Adrenal gland (tissue), 12 donors: ENCODE data around the gene PTPN14. TPM values are rescaled to one million over a fixed set of nuclear protein-coding genes. Genes with fewer than 3 reads are reported as not detected.
A peak's percentile ranks its signal among the peaks of the same experiment; 100 is the strongest.

Experiments used
- DNase-seq, 7 donors: peaks; one replicate each; pipeline ENCODE4 v3.0.0-alpha.2; 2019 to 2020
- H3K27ac ChIP-seq, 5 donors: fragments of 200-600 bp; sonication (generic) in 4 of 5; 1 replicate in 3 of 5; 2 replicates in 2 of 5; pipeline versions ENCODE4 v1.5.1 to v1.8.0; 2016 to 2020; ENCODE audit warnings: mild to moderate bottlenecking in 1 of 5
- H3K27me3 ChIP-seq: fragments of 200-600 bp; 2 replicates; pipeline ENCODE4 v1.8.0; 2021
- H3K36me3 ChIP-seq, 2 donors: fragments of 200-600 bp; replicated peaks in 1 of 2; 1 replicate in 1 of 2; 2 replicates in 1 of 2; pipeline versions ENCODE4 v1.5.1 to v1.8.0; 2018 to 2022
- H3K4me1 ChIP-seq, 2 donors: fragments of 200-600 bp; replicated peaks in 1 of 2; 1 replicate in 1 of 2; 2 replicates in 1 of 2; pipeline versions ENCODE4 v1.5.1 to v1.8.0; 2018 to 2021
- H3K4me3 ChIP-seq, 4 donors: fragments of 200-600 bp; sonication (generic) in 3 of 4; one replicate each; pipeline ENCODE4 v1.5.1; 2016 to 2018
- H3K9me3 ChIP-seq, 3 donors: fragments of 200-600 bp; sonication (generic) in 1 of 3; replicated peaks in 1 of 3; 1 replicate in 2 of 3; 2 replicates in 1 of 3; pipeline versions ENCODE4 v1.5.1 to v1.8.0; 2016 to 2021
- CTCF ChIP-seq, 6 experiments: fragments of 450-650 bp in 4 of 6; fragments of 200-600 bp in 2 of 6; sonication (generic) in 1 of 6; IDR thresholded peaks; 1 replicate in 5 of 6; 2 replicates in 1 of 6; pipeline versions ENCODE4 v1.5.1 to v1.8.0; 2016 to 2021; ENCODE audit warnings: antibody characterized with exemption in 6 of 6, mild to moderate bottlenecking in 2 of 6, moderate library complexity in 1 of 6
- POLR2A ChIP-seq, 2 donors: fragments of 450-650 bp; IDR thresholded peaks; one replicate each; pipeline ENCODE4 v1.6.1; 2017; ENCODE audit warnings: antibody characterized with exemption in 2 of 2, mild to moderate bottlenecking in 2 of 2, moderate library complexity in 1 of 2
- WGBS, 4 donors: extraction: QIAGEN DNeasy Blood & Tissue Kit in 2 of 4; methylation state at CpG; one replicate each; pipeline versions ENCODE4 v1.1.5 to v1.1.7; 2013 to 2017; 5-methylcytosine and 5-hydroxymethylcytosine counted together
- intact Hi-C, 2 donors: fragments of 100-400 bp; cut with DNase I; formaldehyde crosslinking; loops; one replicate each; pipeline versions ENCODE4 v1.14.1 to v1.15.0; 2022 to 2023
- polyA plus RNA-seq, 3 donors: library from polyadenylated mRNA; stranded (reverse); fragments of 200-250 nt in 2 of 3; fragments of 350-450 nt in 1 of 3; fragmentation: Illumina TruSeq in 1 of 3; extraction: RNeasy Lipid Tissue Mini Kit (QIAGEN cat#74804) in 1 of 3; gene quantifications; one replicate each; pipeline ENCODE4 v1.2.3, GENCODE V29; 2013 to 2014
- total RNA-seq, 9 donors: library from RNA; depleted of rRNA in 4 of 9; stranded (reverse); fragments of >200 nt in 4 of 9; fragments of 120-200 nt in 1 of 9; fragmentation: NEBNext Ultra II Directional in 1 of 9; extraction: Animal tissue kit (Norgen Biotek cat#: 25700) in 1 of 9; gene quantifications; one replicate each; pipeline versions ENCODE4 v1.1.0 to v1.2.4, GENCODE V29; 2013 to 2023
- donor health status: healthy with polysubstance abuse.
- donor health status: Bipolar disorder and iron deficiency.
- donor health status: DM: yes; HTN: yes; CAD: no.
- donor health status: DM: no; HTN: no; CAD: no.
- donor health status: DM: no; HTN: no; CAD: no.
- donor health status: DM: yes; HTN: yes; CAD: no.

Gene PTPN14
- total and polyA plus RNA-seq, 12 donors, result 7.9 to 96.2 (median 32.0) TPM

GRCh38 chr1:214364386-214364785, 187.0 kb downstream of the PTPN14 start:
- WGBS, 4 donors, result 85 to 92% (median 87%) methylated on average over 9 to 12 of the region's 12 CpGs
- Histone ChIP-seq H3K36me3 (peaks cover 0 to 9% of the 10 kb centered on the region in 2 donors), H3K9me3 (no peaks in the 10 kb centered on the region), H3K4me1 (peaks cover 7 to 8% of the 10 kb centered on the region in 2 donors), H3K27ac (no peak overlapping the region), H3K27me3 (no peaks in the 10 kb centered on the region), H3K4me3 (no peak overlapping the region)
- intact Hi-C loops, result no loop called here
- TF ChIP-seq CTCF (IDR thresholded peaks at IDR 0.05) (no peak), POLR2A (IDR thresholded peaks at IDR 0.05) (no peak)
- DNase-seq, result no peak

- 66 to 83% (median 81%) methylated on average over 4 of the region's 4 CpGs for WGBS, 4 donors
- DNase-seq, result no peak
- peaks cover 7 to 8% of the 10 kb centered on the region in 2 donors for H3K4me1 ChIP-seq
- TF ChIP-seq CTCF (IDR thresholded peaks at IDR 0.05) (no peak), POLR2A (IDR thresholded peaks at IDR 0.05) (no peak)
- peaks cover 0 to 9% of the 10 kb centered on the region in 2 donors for H3K36me3 ChIP-seq
- H3K4me3 ChIP-seq, result no peak overlapping the region
- no peak overlapping the region for H3K27ac ChIP-seq
- H3K27me3 ChIP-seq, result no peaks in the 10 kb centered on the region
- intact Hi-C loops, result no loop called here
- H3K9me3 ChIP-seq, result no peaks in the 10 kb centered on the region
These were observed 188.0 kb downstream of the PTPN14 start for GRCh38 chr1:214363386-214363785.

- WGBS, 4 donors, result 61 to 82% (median 68%) methylated on average over 9 of the region's 9 CpGs
- Histone ChIP-seq H3K36me3 (peaks cover 0 to 13% of the 10 kb centered on the region in 2 donors), H3K4me3 (no peak overlapping the region), H3K27ac (peak overlapping the region in 2 of 5 donors; percentile 69 to 73), H3K9me3 (no peaks in the 10 kb centered on the region), H3K4me1 (peaks cover 7 to 8% of the 10 kb centered on the region in 2 donors), H3K27me3 (no peaks in the 10 kb centered on the region)
- intact Hi-C loops, result no loop called here
- no peak for TF ChIP-seq CTCF (IDR thresholded peaks at IDR 0.05)
- no peak for TF ChIP-seq POLR2A (IDR thresholded peaks at IDR 0.05)
- DNase-seq, result peak in 6 of 7 donors; percentile 37 to 67 (median 49)
These were observed 189.1 kb downstream of the PTPN14 start for GRCh38 chr1:214362188-214362882.

- DNase-seq, result no peak
- Histone ChIP-seq H3K36me3 (peaks cover 0 to 17% of the 10 kb centered on the region in 2 donors), H3K4me1 (peaks cover 7 to 8% of the 10 kb centered on the region in 2 donors), H3K27ac (peak overlapping the region in 2 of 5 donors; percentile 1 to 69), H3K4me3 (no peak overlapping the region), H3K9me3 (no peaks in the 10 kb centered on the region), H3K27me3 (no peaks in the 10 kb centered on the region)
- intact Hi-C loops, result no loop called here
- WGBS, 4 donors, result 33 to 100% (median 81%) methylated on average over 1 of the region's 1 CpG
- TF ChIP-seq POLR2A (IDR thresholded peaks at IDR 0.05), result no peak
- no peak for TF ChIP-seq CTCF (IDR thresholded peaks at IDR 0.05)
These were observed 189.8 kb downstream of the PTPN14 start for GRCh38 chr1:214361636-214362035.
